ENCODE measurements around the gene CDC42EP3.
A peak's percentile ranks its signal among the peaks of the same experiment; 100 is the strongest.

The CDC42EP3 gene

GRCh38 chr2:37671009-37671815 is at the start of gene CDC42EP3:
TSS of gene CDC42EP3 (minus strand) at chr2:37671642. CDS start at chr2:37646587, 25,055 bp downstream.
- H3K36me3 ChIP-seq (ENCODE audit: insufficient read depth): no peaks in the 10 kb centered on the region
- TF ChIP-seq CTCF (conservative IDR thresholded peaks at IDR 0.05; ENCODE audit: low read depth, low read length): no peak
- H3K79me2 ChIP-seq (ENCODE audit: insufficient read depth, low read depth): peaks cover 17% of the 10 kb centered on the region; the same call in 1 of the 2 replicates
- H4K20me1 ChIP-seq (ENCODE audit: insufficient read depth): no peaks in the 10 kb centered on the region
- peak within 1 kb of the TSS; percentile 59 for H3K9ac ChIP-seq
- H3K27ac ChIP-seq: peak within 1 kb of the TSS; percentile 49
- H3K4me1 ChIP-seq (ENCODE audit: low read depth, poor library complexity, severe bottlenecking): peaks cover 35% of the 10 kb centered on the region
- H3K4me3 ChIP-seq (IDR thresholded peaks at IDR 0.05; ENCODE audit: insufficient read depth, low read depth, low read length): peak within 1 kb of the TSS; percentile 92
- no peaks in the 10 kb centered on the region for H3K27me3 ChIP-seq (ENCODE audit: insufficient read depth, low read depth)
- peak within 1 kb of the TSS; percentile 82 for H2AFZ ChIP-seq (ENCODE audit: low read depth)
- H3K4me2 ChIP-seq: peak within 1 kb of the TSS; percentile 99

- Histone ChIP-seq H2AFZ (ENCODE audit: low read depth) (no peak overlapping the region), H3K27me3 (ENCODE audit: insufficient read depth, low read depth) (no peaks in the 10 kb centered on the region), H3K4me2 (no peak overlapping the region), H3K4me3 (IDR thresholded peaks at IDR 0.05; ENCODE audit: insufficient read depth, low read depth, low read length) (no peak overlapping the region), H3K9ac (no peak overlapping the region), H3K36me3 (ENCODE audit: insufficient read depth) (no peaks in the 10 kb centered on the region), H3K79me2 (ENCODE audit: insufficient read depth, low read depth) (no peaks in the 10 kb centered on the region), H4K20me1 (ENCODE audit: insufficient read depth) (no peaks in the 10 kb centered on the region), H3K27ac (no peak overlapping the region), H3K4me1 (ENCODE audit: low read depth, poor library complexity, severe bottlenecking) (no peaks in the 10 kb centered on the region)
- TF ChIP-seq CTCF (conservative IDR thresholded peaks at IDR 0.05; ENCODE audit: low read depth, low read length): no peak
Observed at GRCh38 chr2:37721201-37721560, 49.7 kb upstream of the CDC42EP3 start.

- Histone ChIP-seq H3K27me3 (ENCODE audit: insufficient read depth, low read depth) (no peaks in the 10 kb centered on the region), H2AFZ (ENCODE audit: low read depth) (no peak overlapping the region), H4K20me1 (ENCODE audit: insufficient read depth) (no peaks in the 10 kb centered on the region), H3K9ac (no peak overlapping the region), H3K4me3 (IDR thresholded peaks at IDR 0.05; ENCODE audit: insufficient read depth, low read depth, low read length) (no peak overlapping the region), H3K4me1 (ENCODE audit: low read depth, poor library complexity, severe bottlenecking) (no peaks in the 10 kb centered on the region), H3K79me2 (ENCODE audit: insufficient read depth, low read depth) (no peaks in the 10 kb centered on the region), H3K4me2 (no peak overlapping the region), H3K36me3 (ENCODE audit: insufficient read depth) (no peaks in the 10 kb centered on the region), H3K27ac (no peak overlapping the region)
- TF ChIP-seq CTCF (conservative IDR thresholded peaks at IDR 0.05; ENCODE audit: low read depth, low read length): no peak
Observed at GRCh38 chr2:37720533-37721200, 49.2 kb upstream of the CDC42EP3 start.

GRCh38 chr2:37718515-37719161 is 47.2 kb upstream of the CDC42EP3 start:
- no peak for TF ChIP-seq CTCF (conservative IDR thresholded peaks at IDR 0.05; ENCODE audit: low read depth, low read length)
- H2AFZ ChIP-seq (ENCODE audit: low read depth): no peak overlapping the region
- H3K4me2 ChIP-seq: no peak overlapping the region
- no peak overlapping the region for H3K27ac ChIP-seq
- H3K79me2 ChIP-seq (ENCODE audit: insufficient read depth, low read depth): no peaks in the 10 kb centered on the region
- no peaks in the 10 kb centered on the region for H3K27me3 ChIP-seq (ENCODE audit: insufficient read depth, low read depth)
- H4K20me1 ChIP-seq (ENCODE audit: insufficient read depth): no peaks in the 10 kb centered on the region
- no peak overlapping the region for H3K4me3 ChIP-seq (IDR thresholded peaks at IDR 0.05; ENCODE audit: insufficient read depth, low read depth, low read length)
- peaks cover 7% of the 10 kb centered on the region for H3K4me1 ChIP-seq (ENCODE audit: low read depth, poor library complexity, severe bottlenecking)
- no peaks in the 10 kb centered on the region for H3K36me3 ChIP-seq (ENCODE audit: insufficient read depth)
- H3K9ac ChIP-seq: no peak overlapping the region

All from KMS-11 (cell line).